ENCODE measurements around the gene ATXN2L.
A peak's percentile ranks its signal among the peaks of the same experiment; 100 is the strongest.
"Not testable (repeated sequence)": the region's sequence is repeated elsewhere in the genome, so short reads cannot be mapped to it uniquely, and the experiment has no call there.

The ATXN2L gene, protein sequence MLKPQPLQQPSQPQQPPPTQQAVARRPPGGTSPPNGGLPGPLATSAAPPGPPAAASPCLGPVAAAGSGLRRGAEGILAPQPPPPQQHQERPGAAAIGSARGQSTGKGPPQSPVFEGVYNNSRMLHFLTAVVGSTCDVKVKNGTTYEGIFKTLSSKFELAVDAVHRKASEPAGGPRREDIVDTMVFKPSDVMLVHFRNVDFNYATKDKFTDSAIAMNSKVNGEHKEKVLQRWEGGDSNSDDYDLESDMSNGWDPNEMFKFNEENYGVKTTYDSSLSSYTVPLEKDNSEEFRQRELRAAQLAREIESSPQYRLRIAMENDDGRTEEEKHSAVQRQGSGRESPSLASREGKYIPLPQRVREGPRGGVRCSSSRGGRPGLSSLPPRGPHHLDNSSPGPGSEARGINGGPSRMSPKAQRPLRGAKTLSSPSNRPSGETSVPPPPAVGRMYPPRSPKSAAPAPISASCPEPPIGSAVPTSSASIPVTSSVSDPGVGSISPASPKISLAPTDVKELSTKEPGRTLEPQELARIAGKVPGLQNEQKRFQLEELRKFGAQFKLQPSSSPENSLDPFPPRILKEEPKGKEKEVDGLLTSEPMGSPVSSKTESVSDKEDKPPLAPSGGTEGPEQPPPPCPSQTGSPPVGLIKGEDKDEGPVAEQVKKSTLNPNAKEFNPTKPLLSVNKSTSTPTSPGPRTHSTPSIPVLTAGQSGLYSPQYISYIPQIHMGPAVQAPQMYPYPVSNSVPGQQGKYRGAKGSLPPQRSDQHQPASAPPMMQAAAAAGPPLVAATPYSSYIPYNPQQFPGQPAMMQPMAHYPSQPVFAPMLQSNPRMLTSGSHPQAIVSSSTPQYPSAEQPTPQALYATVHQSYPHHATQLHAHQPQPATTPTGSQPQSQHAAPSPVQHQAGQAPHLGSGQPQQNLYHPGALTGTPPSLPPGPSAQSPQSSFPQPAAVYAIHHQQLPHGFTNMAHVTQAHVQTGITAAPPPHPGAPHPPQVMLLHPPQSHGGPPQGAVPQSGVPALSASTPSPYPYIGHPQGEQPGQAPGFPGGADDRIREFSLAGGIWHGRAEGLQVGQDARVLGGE

GRCh38 chr16:28822520-28823290 is at the start of gene ATXN2L:
Gene ATXN2L (plus strand): TSS chr16:28822999. CDS start chr16:28823260, 261 bp downstream.
- peak; percentile 65 for DNase-seq (ENCODE audit: low read depth, low spot score)

- not testable (repeated sequence) for DNase-seq (ENCODE audit: low read depth, low spot score)
Observed at GRCh38 chr16:28781697-28782096, 41.1 kb upstream of the ATXN2L start.

DNA sequence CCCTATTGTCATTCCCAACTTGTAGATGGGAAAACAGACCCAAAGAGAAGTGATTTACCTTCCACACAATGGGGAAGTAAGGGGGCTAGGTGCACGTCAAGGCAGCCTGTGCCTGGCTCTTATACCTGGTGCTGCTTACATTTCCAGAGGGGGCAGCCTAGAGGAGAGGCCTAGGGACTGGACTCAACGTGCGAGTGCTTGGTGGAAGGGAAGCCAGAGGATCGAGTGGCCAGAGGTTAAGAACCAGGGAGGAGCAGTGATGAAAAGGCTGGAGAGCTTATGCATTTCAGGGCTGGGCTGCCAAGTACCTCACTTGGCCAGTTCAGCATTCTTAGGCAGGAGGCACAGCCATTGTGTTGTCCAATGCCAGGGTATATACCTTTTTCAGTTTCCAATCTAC is 40.4 kb upstream of the ATXN2L start:
- not testable (repeated sequence) for DNase-seq (ENCODE audit: low read depth, low spot score)

GRCh38 chr16:28802235-28803019 is 20.4 kb upstream of the ATXN2L start:
- not testable (repeated sequence) for DNase-seq (ENCODE audit: low read depth, low spot score)

DNA sequence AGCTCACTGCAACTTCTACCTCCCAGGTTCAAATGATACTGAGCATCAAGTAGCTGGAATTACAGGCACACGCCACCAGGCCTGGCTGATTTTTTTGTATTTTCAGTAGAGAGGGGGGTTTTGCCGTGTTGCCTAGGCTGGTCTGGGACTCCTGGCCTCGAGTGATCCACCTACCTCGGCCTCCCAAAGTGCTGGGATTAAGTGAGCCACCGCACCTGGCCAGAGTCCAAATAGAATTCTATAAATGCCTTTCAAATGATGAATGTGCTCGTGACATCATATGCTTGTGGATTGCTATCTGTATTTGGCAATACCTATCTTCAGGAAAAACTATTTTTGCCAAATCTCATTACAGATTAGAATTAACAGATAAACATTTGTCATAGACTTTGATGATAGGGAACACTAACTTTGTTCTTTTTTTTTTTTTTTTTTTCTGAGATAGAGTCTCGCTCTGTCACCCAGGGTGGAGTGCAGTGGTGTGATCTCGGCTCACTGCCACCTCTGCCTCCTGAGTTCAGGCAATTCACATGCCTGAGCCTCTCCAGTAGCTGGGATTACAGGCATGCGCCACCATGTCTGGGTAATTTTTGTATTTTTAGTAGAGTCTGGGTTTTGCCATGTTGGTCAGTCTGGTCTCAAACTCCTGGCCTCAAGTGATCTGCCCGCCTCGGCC is 15.2 kb upstream of the ATXN2L start:
- DNase-seq (ENCODE audit: low read depth, low spot score): not testable (repeated sequence)

GRCh38 chr16:28820016-28820415 is 2.8 kb upstream of the ATXN2L start:
- no peak for DNase-seq (ENCODE audit: low read depth, low spot score)

DNA sequence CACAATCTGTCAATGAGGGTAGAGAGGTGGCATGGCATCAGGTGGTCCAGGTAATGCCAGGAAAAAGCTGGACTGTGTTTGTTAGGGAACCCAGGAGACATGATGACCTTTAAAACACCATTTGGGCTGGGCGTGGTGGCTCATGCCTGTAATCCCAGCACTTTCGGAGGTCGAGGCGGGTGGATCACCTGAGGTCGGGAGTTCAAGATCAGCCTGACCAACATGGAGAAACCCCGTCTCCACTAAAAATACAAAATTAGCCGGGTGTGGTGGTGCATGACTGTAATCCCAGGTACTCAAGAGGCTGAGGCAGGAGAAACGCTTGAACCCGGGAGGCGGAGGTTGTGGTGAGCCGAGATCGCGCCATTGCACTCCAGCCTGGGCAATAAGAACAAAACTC is 2.3 kb upstream of the ATXN2L start:
- not testable (repeated sequence) for DNase-seq (ENCODE audit: low read depth, low spot score)

DNA sequence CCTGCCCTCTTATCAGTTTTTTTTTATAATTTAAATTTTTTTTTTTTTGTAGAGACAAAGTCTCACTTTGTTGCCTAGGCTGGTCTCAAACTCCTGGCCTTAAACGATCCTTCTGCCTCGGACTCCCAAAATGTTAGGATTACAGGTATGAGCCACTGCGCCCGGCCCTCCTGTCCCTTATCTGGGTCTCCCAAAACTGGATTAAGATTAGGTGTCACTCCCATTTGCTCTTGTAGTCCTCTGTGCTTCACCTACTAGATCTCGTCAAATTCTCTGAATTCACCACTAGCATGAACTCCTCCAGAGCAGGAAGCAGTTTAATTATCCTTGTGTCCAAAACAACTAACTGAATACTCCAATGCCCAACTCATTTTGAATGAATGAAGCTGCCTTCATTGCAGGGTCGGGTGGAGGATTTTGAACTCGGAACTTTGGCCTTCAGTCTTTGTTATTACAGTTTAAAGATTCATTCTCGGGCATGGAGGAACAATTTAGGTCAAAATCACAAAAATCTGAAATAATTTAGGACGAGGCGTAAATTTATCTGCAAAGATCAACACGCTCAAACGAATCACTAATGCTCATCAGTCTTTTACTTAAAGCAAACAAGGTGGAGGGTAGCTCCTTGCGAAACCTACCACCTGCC is 802 bp upstream of the ATXN2L start:
- no peak for DNase-seq (ENCODE audit: low read depth, low spot score)

- no peak for DNase-seq (ENCODE audit: low read depth, low spot score)
Observed at GRCh38 chr16:28823291-28823872, 583 bp downstream of the ATXN2L start.

GRCh38 chr16:28823873-28824716 is 1.3 kb downstream of the ATXN2L start:
- DNase-seq (ENCODE audit: low read depth, low spot score): peak; percentile 89

- no peak for DNase-seq (ENCODE audit: low read depth, low spot score)
Observed at GRCh38 chr16:28824717-28824973, 1.8 kb downstream of the ATXN2L start.

DNA sequence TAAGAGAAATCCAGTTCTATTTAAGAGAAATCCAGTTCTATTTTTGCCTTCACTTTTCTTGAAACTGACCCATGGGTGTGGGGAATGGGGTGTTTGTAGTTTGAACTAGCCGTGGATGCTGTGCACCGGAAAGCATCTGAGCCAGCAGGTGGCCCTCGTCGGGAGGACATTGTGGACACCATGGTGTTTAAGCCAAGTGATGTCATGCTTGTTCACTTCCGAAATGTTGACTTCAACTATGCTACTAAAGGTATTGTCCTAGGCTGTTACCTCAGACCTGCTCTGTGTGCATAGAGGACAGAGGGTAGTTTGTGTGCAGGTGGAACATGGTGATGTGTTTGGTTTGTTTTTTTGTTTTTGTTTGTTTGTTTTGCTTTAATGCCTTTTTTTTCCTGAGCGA is 3.3 kb downstream of the ATXN2L start:
- no peak for DNase-seq (ENCODE audit: low read depth, low spot score)

GRCh38 chr16:28829747-28830146 is 6.9 kb downstream of the ATXN2L start:
- no peak for DNase-seq (ENCODE audit: low read depth, low spot score)

DNA sequence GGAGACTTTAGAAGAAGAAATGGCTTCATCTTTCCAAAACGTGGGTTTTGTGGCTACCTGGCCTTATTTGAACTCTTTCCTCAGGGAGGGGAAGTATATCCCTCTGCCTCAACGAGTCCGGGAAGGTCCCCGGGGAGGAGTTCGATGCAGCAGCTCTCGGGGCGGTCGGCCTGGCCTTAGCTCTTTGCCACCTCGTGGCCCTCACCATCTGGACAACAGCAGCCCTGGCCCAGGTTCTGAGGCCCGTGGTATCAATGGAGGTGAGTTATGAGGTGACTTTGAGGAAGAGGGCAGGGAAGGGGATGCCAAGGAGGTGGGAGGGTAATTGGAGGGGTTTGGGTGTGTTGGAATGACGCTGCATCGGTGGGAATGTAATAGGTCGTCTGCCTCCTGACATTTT is 7.7 kb downstream of the ATXN2L start:
- no peak for DNase-seq (ENCODE audit: low read depth, low spot score)

DNA sequence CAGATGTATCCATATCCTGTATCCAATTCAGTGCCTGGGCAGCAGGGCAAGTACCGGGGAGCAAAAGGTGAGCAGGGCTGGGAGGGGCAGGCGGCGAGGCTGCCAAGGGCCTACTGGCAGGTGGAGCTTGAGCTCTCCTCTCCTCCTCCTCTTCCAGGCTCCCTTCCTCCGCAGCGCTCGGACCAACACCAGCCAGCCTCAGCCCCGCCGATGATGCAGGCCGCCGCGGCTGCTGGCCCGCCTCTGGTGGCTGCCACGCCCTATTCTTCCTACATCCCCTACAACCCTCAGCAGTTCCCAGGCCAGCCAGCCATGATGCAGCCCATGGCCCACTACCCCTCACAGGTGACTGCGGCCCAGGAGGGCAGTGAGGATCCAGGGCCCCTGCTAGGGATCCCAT is 11.6 kb downstream of the ATXN2L start:
- DNase-seq (ENCODE audit: low read depth, low spot score): no peak

- no peak for DNase-seq (ENCODE audit: low read depth, low spot score)
Observed at GRCh38 chr16:28834873-28835863, 12.4 kb downstream of the ATXN2L start.
